ENCODE measurements around the gene CFAP107. TPM values are rescaled to one million over a fixed set of nuclear protein-coding genes. Genes with fewer than 3 reads are reported as not detected.

The CFAP107 gene
- total RNA-seq, 1 experiment from 2014 or later: not detected

DNA sequence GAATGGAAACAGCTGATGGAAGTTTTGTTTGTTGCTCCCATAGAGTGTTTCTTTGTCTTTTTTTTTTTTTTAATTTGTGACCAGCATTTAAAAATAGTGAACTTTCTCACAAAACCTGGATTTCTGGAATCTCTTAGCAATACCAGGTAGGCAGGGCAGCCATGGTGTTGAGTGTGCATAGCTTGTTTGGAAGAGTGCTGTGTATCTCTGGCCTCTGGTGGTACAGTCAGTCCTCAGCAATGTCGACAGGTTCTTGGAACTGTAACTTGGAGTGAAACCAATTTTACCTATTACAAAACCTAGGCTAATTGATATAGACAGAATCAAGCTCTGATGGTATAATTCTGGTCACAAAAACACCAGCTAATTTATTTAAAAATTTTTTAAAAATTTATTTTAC, 23.4 kb upstream of the CFAP107 start:
- POLR2A ChIA-PET: no interaction called here
- in situ Hi-C loops (cut with HindIII; ENCODE audit: low pct_unique_long_range_greater_than_20kb, low sequenced_read_pairs): no loop called here
- no peaks in the 10 kb centered on the region for H3K9me3 ChIP-seq (ENCODE audit: control insufficient read depth, insufficient read depth, low read depth, low read length)
- no peak overlapping the region for H3K27ac ChIP-seq (ENCODE audit: low read length)
- no peaks in the 10 kb centered on the region for H3K4me1 ChIP-seq (ENCODE audit: control insufficient read depth, insufficient read depth, low read length)
- CTCF ChIA-PET: interaction anchor here (0.6 kb wide), 1 partner anchor 59 kb away, joined by 5 read pairs; no protein-coding TSS in a partner anchor
- BruUV-seq (replicated peaks): no TSS peak
- ATAC-seq (no peak), DNase-seq (ENCODE audit: low read depth, low spot score) (no peak)
- intact Hi-C loops (cut with micrococcal nuclease; ENCODE audit: unreplicated experiment): no loop called here
- H3K36me3 ChIP-seq (ENCODE audit: control insufficient read depth, insufficient read depth, low read length): no peaks in the 10 kb centered on the region
- no peak overlapping the region for H3K4me3 ChIP-seq (ENCODE audit: low read depth in 2 of 2, low read length in 2 of 2)
- TF ChIP-seq POLR2AphosphoS5 (IDR thresholded peaks at IDR 0.05; ENCODE audit: low read depth, low read length) (no peak), SIN3A (IDR thresholded peaks at IDR 0.05; ENCODE audit: borderline replicate concordance, insufficient read depth, low read depth, low read length) (no peak), TCF7L2 (IDR thresholded peaks at IDR 0.05; ENCODE audit: low read depth, low read length) (no peak)
- TF ChIP-seq, protein P1, sequence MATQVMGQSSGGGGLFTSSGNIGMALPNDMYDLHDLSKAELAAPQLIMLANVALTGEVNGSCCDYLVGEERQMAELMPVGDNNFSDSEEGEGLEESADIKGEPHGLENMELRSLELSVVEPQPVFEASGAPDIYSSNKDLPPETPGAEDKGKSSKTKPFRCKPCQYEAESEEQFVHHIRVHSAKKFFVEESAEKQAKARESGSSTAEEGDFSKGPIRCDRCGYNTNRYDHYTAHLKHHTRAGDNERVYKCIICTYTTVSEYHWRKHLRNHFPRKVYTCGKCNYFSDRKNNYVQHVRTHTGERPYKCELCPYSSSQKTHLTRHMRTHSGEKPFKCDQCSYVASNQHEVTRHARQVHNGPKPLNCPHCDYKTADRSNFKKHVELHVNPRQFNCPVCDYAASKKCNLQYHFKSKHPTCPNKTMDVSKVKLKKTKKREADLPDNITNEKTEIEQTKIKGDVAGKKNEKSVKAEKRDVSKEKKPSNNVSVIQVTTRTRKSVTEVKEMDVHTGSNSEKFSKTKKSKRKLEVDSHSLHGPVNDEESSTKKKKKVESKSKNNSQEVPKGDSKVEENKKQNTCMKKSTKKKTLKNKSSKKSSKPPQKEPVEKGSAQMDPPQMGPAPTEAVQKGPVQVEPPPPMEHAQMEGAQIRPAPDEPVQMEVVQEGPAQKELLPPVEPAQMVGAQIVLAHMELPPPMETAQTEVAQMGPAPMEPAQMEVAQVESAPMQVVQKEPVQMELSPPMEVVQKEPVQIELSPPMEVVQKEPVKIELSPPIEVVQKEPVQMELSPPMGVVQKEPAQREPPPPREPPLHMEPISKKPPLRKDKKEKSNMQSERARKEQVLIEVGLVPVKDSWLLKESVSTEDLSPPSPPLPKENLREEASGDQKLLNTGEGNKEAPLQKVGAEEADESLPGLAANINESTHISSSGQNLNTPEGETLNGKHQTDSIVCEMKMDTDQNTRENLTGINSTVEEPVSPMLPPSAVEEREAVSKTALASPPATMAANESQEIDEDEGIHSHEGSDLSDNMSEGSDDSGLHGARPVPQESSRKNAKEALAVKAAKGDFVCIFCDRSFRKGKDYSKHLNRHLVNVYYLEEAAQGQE (IDR thresholded peaks at IDR 0.05; ENCODE audit: insufficient read depth in 1 of 2, low read depth in 2 of 2, low read length in 1 of 2): no peak
- TF ChIP-seq, protein P2, sequence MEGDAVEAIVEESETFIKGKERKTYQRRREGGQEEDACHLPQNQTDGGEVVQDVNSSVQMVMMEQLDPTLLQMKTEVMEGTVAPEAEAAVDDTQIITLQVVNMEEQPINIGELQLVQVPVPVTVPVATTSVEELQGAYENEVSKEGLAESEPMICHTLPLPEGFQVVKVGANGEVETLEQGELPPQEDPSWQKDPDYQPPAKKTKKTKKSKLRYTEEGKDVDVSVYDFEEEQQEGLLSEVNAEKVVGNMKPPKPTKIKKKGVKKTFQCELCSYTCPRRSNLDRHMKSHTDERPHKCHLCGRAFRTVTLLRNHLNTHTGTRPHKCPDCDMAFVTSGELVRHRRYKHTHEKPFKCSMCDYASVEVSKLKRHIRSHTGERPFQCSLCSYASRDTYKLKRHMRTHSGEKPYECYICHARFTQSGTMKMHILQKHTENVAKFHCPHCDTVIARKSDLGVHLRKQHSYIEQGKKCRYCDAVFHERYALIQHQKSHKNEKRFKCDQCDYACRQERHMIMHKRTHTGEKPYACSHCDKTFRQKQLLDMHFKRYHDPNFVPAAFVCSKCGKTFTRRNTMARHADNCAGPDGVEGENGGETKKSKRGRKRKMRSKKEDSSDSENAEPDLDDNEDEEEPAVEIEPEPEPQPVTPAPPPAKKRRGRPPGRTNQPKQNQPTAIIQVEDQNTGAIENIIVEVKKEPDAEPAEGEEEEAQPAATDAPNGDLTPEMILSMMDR (IDR thresholded peaks at IDR 0.05): no peak
- H3K27me3 ChIP-seq (ENCODE audit: control insufficient read depth, insufficient read depth, low read length): no peaks in the 10 kb centered on the region

DNA sequence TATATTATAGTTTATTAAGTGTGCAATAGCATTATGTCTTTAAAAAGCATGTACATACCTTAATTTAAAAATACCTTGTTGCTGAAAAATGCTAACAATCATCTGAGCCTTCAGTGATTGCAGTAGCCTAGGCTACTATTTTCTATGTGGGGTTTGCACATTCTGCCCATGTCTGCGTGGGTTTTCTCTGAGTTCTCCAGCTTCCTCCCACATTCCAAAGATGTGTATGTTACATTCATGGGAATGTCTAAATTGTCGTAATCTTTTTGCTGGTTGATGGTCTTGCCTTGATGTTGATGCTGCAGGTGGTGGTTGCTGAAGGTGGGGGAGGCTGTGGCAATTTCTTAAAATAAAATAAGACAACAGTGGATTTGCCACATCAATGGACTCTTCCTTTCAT, 17.6 kb upstream of the CFAP107 start:
- no peak for DNase-seq (ENCODE audit: low read depth, low spot score)
- TF ChIP-seq, protein P1 (IDR thresholded peaks at IDR 0.05; ENCODE audit: insufficient read depth in 1 of 2, low read depth in 2 of 2, low read length in 1 of 2): no peak
- TF ChIP-seq POLR2AphosphoS5 (IDR thresholded peaks at IDR 0.05; ENCODE audit: low read depth, low read length) (no peak), TCF7L2 (IDR thresholded peaks at IDR 0.05; ENCODE audit: low read depth, low read length) (no peak), SIN3A (IDR thresholded peaks at IDR 0.05; ENCODE audit: borderline replicate concordance, insufficient read depth, low read depth, low read length) (no peak)
- TF ChIP-seq, protein P2 (IDR thresholded peaks at IDR 0.05): no peak
- intact Hi-C loops (cut with micrococcal nuclease; ENCODE audit: unreplicated experiment): no loop called here
- no peak for ATAC-seq
- H3K9me3 ChIP-seq (ENCODE audit: control insufficient read depth, insufficient read depth, low read depth, low read length): no peaks in the 10 kb centered on the region
- no TSS peak for BruUV-seq (replicated peaks)
- in situ Hi-C loops (cut with HindIII; ENCODE audit: low pct_unique_long_range_greater_than_20kb, low sequenced_read_pairs): no loop called here
- no peak overlapping the region for H3K27ac ChIP-seq (ENCODE audit: low read length)
- CTCF ChIA-PET: interaction anchor here (0.6 kb wide), 1 partner anchor 456 kb away, joined by 3 read pairs; no protein-coding TSS in a partner anchor
- POLR2A ChIA-PET: no interaction called here
- H3K36me3 ChIP-seq (ENCODE audit: control insufficient read depth, insufficient read depth, low read length): no peaks in the 10 kb centered on the region
- H3K27me3 ChIP-seq (ENCODE audit: control insufficient read depth, insufficient read depth, low read length): no peaks in the 10 kb centered on the region
- no peaks in the 10 kb centered on the region for H3K4me1 ChIP-seq (ENCODE audit: control insufficient read depth, insufficient read depth, low read length)
- H3K4me3 ChIP-seq (ENCODE audit: low read depth in 2 of 2, low read length in 2 of 2): no peak overlapping the region

Data from Panc1 (cell line).